Lower leg skin (tissue), 3 donors: ENCODE results near the gene DOK7.

Experiments
- POLR2A ChIP-seq, 2 donors: fragments of 450-650 bp; IDR thresholded peaks; one replicate each; pipeline ENCODE4 v1.6.1; 2016 to 2017; ENCODE audit warnings: antibody characterized with exemption in 2 of 2, mild to moderate bottlenecking in 1 of 2, moderate library complexity in 1 of 2
- TF ChIP-seq, protein P1 (sequence below), 3 donors: fragments of 450-650 bp; IDR thresholded peaks; one replicate each; pipeline ENCODE4 v1.5.1; 2016; ENCODE audit warnings: antibody characterized with exemption in 3 of 3, mild to moderate bottlenecking in 3 of 3, moderate library complexity in 2 of 3

DNA sequence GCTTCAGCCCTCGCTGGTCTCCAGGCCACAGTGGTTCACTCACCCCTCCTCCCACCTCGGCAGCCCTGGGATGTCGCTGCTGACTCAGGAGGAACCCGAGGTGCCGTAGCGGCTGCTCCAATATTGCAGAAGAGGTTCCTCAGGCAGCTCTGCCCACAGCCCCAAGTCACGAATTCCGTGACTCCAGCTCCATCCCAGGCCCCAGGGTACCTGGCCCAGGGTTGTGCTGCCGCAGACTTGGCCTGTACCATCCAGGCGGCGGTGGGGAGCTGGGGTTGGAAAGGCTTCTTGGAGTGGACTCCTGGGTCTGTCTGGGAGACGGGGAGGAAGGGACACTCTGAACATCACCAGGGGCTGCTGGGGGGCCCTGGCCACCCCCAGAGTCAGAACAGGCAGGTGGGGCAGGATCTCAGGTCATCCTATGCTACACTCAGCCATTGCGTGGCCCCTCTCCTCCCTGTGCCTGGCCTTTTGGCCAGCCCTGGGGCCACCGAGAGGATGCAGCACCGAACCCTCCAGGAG lies 22.1 kb upstream of the DOK7 start:
- TF ChIP-seq, protein P1, sequence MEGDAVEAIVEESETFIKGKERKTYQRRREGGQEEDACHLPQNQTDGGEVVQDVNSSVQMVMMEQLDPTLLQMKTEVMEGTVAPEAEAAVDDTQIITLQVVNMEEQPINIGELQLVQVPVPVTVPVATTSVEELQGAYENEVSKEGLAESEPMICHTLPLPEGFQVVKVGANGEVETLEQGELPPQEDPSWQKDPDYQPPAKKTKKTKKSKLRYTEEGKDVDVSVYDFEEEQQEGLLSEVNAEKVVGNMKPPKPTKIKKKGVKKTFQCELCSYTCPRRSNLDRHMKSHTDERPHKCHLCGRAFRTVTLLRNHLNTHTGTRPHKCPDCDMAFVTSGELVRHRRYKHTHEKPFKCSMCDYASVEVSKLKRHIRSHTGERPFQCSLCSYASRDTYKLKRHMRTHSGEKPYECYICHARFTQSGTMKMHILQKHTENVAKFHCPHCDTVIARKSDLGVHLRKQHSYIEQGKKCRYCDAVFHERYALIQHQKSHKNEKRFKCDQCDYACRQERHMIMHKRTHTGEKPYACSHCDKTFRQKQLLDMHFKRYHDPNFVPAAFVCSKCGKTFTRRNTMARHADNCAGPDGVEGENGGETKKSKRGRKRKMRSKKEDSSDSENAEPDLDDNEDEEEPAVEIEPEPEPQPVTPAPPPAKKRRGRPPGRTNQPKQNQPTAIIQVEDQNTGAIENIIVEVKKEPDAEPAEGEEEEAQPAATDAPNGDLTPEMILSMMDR (IDR thresholded peaks at IDR 0.05) = no peak
- TF ChIP-seq POLR2A (IDR thresholded peaks at IDR 0.05) = no peak
